Measurements from ENCODE around the gene IDH3B. TPM values are rescaled to one million over a fixed set of nuclear protein-coding genes. Genes with fewer than 3 reads are reported as not detected.

Gene IDH3B
- total RNA-seq, 1 donor from 2014 or later: 131 TPM

DNA sequence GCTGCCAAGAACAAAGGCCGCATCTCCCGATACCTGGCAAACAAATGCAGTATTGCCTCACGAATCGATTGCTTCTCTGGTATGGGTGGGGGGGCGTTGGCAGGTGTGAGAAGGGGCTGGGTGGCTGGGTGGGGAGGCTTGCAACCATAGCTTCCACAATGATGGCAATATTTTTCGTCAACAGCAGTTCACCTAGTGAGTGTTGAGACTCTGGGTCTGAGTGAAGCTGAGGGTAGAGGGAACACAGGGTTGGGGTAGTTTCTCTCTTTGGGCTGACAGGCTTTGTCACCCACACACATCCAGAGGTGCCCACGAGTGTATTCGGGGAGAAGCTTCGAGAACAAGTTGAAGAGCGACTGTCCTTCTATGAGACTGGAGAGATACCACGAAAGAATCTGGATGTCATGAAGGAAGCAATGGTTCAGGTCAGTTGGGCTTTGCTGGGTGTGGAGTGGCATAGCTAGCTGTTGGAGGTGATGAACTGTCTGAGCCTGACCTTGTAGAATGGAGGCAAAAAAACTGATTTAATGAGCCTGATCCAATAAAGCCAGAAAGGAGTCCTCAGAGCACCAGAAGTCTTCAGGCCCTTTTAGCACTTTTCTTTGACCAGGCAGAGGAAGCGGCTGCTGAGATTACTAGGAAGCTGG lies 7.4 kb downstream of the IDH3B start:
- no peak for DNase-seq

DNA sequence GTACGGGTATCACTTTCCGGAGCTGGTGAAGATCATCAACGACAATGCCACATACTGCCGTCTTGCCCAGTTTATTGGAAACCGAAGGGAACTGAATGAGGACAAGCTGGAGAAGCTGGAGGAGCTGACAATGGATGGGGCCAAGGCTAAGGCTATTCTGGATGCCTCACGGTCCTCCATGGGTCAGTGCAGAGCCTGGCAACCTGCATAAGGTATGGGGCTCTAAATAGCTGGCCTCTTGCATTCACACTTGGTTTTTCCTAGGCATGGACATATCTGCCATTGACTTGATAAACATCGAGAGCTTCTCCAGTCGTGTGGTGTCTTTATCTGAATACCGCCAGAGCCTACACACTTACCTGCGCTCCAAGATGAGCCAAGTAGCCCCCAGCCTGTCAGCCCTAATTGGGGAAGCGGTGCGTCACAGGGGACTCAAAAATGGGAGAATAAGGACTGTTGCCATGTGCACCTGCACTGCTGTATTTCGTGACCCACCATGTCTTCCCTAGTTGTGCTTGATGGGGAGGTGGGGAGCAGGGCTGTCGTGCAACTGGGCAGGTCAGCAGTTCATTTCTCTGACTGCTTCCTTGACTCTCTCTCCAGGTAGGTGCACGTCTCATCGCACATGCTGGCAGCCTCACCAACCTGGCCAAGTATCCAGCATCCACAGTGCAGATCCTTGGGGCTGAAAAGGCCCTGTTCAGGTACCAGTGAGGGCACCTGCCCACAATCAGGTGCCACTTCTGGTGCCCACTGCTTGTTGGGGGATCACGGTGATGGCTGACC lies 8.5 kb downstream of the IDH3B start:
- no peak for DNase-seq

DNA sequence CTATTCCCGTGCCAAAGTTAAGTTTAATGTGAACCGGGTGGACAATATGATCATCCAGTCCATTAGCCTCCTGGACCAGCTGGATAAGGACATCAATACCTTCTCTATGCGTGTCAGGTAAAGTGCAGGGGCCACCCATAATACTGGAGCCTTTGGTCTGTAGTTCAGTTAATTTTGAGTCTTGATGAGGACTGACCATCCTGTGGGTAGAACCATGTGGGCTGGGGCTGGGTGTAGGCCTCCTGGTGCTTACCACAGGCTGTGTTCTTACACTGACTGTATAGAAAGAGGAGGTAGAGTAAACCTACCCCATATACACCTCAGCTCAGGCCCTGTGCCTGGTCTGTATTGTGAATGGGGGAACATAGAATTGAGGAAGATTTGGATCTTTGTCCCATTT lies 9.2 kb downstream of the IDH3B start:
- DNase-seq: no peak

DNA sequence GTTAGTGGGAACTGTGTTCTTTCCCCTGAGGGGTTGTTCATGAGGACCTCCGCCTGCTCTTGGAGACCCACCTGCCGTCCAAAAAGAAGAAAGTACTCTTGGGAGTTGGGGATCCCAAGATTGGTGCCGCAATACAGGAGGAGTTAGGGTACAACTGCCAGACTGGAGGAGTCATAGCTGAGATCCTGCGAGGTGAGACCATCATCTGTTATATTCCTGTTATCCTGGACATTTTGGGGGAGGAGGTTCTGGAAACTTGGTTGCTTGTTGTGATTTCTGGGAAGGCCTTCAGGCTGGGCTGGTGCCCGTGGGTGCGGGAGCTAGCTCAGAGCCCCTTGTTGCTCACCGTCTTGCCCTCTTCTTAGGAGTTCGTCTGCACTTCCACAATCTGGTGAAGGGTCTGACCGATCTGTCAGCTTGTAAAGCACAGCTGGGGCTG lies 9.6 kb downstream of the IDH3B start:
- DNase-seq: no peak

GRCh38 chr20:2653556-2654383 lies 10.2 kb downstream of the IDH3B start:
- no peak for DNase-seq

DNA sequence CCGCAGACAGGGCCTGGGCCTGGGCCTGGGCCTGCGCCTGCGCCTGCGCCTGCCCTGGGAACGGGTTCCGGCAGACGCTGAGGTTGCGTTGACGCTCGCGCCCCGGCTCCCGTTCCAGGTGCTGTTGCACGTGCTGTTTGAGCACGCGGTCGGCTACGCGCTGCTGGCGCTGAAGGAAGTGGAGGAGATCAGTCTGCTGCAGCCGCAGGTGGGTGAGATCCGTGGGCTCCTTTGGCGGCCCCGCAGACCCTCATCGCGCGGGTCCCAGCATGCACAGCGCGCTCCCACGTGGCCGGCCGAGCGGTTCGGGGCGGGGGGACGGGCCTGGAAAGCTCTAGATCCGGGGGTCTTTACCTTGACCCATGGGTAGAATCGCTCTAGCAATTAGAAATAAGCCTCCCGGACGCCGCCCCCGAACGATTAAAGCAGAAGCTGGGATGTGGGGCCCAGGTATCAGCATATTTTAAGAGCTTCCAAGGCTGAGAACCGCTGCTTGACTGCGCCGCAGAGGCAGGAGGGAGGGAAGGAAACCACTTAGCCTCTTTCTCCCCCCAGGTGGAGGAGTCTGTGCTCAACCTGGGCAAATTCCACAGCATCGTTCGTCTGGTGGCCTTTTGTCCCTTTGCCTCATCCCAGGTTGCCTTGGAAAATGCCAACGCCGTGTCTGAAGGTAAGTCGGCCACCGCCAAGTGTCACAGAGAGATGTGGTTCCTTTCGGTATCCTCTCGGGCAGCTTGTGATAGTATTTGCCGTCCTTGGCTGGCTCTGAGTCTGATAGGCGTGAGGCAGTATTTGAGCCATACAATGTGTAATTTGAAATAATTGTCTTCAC lies 11.1 kb downstream of the IDH3B start:
- DNase-seq: peak; percentile 30

DNA sequence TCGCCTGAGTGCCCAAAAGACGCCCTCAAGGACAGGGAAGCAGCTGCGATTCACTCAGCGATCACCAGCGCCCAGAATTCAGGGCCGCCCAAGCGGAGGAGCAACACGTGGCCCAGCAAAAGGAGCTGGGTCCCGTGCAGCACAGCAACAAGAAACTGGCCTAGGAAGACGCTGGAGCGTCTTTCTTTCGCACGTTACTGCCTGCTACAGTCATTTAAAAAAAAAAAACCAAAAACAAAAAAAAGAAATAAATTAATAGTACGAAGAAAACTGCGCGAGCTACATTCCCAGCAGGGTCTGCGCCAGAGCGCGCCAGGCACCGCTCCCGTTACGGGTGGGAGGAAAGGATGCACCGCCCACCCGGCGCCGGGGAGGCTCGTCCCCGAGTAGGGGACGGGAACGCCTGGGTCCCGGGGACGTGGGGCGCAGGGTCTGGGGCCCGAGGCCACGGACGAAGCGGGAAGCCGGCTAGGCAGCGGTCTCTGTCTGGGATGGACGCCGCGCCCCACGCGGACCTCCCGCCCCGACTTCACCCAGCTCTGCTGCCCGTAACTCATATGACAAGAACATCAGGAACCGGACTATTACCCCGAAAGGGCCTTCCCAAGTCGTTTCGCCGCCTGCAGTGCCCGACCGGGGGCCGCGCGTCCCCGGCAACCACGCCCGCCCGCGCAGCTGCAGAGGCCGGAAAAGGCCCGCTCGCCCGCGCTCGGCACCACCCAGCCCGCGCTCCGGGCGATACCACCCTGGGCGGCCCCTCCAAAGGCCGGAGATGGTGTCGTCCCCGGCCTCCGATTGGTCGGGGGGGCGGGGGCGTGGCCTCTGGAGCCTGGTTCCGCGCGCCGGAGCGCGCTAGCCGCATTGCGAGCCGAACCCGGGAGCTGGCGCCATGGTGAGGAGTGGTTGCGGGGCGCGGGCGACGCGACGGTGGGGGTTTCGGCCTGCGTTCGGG lies 12.0 kb downstream of the IDH3B start, which contains the start of gene NOP56:
Gene NOP56, plus strand, starts transcription at position 861 of the 952 bp plus-strand sequence. Its CDS starts 29 bp downstream, at position 890.
- peak; percentile 93 for DNase-seq

DNA sequence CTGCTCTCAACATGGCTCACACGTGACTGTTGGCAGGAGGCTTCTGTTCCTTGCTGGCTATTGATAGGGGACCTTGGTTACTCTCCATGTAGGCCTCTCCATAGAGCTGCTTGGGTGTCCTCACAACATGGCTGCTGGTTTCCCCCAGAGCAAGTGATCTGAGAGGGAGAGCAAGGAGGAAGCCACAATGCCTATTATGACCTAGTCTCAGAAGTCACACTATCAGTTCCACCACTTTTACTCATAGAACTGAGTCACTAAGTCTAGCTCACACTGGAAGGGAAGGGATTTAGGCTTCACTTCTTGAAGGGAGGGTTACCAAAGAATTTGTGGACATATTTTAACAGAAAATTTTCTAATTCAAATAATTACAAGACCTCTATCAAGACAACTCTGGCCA lies 20.3 kb downstream of the IDH3B start:
- no peak for DNase-seq

DNA sequence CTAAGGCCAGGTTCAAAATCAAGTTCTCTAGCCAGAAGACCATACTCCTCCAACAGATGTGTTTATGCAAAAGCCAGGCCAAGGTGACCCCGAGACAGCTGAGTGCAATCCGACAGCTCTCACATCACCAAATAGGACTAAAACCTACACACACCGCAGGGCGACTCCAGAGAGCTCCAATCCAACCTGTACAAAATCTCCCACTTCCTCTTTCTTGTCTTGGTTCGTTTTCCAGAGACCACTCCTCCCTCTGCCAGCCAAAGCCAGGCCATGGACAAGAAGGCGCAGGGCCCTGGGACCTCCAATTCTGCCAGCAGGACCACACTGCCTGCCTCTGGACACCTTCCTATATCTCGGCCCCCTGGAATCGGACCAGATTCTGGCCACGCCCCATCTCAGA lies 23.1 kb downstream of the IDH3B start:
- DNase-seq: no peak

GRCh38 chr20:2640260-2640659 lies 23.8 kb downstream of the IDH3B start:
- DNase-seq: no peak

DNA sequence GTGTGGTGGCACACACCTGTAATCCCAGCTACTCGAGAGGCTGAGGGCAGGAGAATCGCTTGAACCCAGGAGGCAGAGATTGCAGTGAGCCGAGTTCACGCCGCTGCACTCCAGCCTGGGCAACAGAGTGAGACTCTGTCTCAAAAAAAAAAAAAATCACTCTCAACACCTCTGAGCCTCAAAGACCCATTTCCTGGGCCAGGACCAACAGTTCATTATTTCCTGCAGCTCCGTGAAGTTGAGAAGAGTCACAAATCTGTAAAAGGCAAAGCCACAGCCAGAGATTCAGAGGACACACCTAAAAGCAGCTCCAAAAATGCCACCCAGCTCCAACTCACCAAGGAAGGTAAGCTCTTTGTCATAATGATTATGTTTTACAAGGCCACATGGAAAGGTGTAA lies 26.8 kb downstream of the IDH3B start:
- DNase-seq: no peak

DNA sequence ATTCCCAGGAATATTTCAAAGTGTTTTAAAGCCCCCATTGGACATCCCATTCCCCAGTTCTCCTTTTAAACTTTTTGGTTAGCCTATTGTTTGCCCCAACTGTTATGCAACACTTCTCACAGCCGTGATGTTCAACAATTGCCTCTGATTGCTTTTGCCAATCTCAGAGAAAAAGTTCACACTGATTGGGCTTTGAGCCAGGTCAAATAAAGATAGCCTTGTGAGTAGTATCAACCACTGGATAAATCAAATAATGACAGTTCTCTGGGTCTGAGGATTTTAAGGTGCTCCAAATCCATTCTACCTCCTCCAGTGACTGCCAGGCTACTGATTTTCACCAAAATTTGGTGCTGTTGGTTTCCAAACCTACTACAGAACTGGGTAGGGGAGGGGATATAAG lies 30.6 kb downstream of the IDH3B start:
- DNase-seq: no peak

GRCh38 chr20:2631228-2631627 lies 32.8 kb downstream of the IDH3B start:
- DNase-seq: peak; percentile 15

GRCh38 chr20:2626853-2627541 lies 37.0 kb downstream of the IDH3B start:
- peak; percentile 77 for DNase-seq

DNA sequence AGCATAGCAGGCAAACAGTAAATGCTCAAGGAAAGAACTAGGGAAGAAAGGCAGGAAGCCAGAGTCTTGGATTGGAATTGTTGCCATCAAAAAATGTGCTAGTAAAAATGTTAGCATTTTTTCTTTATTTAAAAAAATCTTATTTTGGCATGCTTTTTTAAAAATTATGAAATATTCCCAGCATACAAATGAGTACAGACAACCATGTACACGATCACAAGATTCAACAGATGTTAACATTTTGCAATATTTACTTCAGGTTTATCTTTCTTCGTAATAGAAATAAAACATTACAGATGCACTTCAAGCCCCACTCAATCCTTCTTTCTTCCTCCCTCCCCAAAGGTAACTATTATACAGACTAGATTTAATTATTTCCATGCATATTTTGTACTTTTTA lies 39.0 kb downstream of the IDH3B start:
- no peak for DNase-seq

- DNase-seq: no peak
Observed at GRCh38 chr20:2624190-2624589, 39.8 kb downstream of the IDH3B start.

DNA sequence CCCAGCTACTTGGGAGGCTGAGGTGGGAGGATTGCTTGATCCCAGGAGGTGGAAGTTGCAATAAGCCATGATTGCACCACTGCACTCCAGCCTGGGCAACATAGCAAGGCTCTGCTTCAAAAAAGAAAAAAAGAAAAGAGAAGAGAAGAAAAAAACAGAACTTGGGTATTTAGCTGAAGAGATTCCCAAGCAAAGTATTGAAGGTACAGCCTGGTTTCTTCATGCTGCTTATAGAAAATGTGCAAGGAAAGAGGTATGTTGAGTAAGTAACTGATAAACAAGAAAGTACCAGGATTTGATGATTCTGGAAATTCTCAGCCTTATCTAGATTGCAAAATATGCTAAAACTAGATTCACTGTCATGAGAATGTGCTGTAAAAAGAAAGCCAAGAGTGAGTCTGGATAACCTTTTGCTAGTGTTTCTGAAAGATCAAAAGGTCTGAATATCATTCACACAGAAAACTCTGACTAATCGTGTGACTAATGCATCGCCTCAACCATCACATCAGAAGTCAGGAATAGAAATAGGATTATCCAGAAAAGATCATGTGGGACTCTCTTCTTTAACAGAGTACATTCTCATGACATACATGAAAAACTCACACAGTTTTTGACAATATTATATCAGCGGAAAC lies 43.9 kb downstream of the IDH3B start:
- DNase-seq: peak; percentile 14

- DNase-seq: no peak
Observed at GRCh38 chr20:2619337-2619736, 44.7 kb downstream of the IDH3B start.

- DNase-seq: no peak
Observed at GRCh38 chr20:2618815-2619214, 45.2 kb downstream of the IDH3B start.

- DNase-seq: no peak
Observed at GRCh38 chr20:2617099-2617714, 46.8 kb downstream of the IDH3B start.

Data from dermis blood vessel endothelial cell (primary cell).